Measurements from ENCODE around the gene DNAJB1. TPM values are rescaled to one million over a fixed set of nuclear protein-coding genes. Genes with fewer than 3 reads are reported as not detected.

DNAJB1 gene
- total and polyA plus RNA-seq, 2 of the 13 experiments (the other 11 are each of a cell fraction or from before 2014, with no cell fraction given), result 87.5 to 97.3 TPM

DNA sequence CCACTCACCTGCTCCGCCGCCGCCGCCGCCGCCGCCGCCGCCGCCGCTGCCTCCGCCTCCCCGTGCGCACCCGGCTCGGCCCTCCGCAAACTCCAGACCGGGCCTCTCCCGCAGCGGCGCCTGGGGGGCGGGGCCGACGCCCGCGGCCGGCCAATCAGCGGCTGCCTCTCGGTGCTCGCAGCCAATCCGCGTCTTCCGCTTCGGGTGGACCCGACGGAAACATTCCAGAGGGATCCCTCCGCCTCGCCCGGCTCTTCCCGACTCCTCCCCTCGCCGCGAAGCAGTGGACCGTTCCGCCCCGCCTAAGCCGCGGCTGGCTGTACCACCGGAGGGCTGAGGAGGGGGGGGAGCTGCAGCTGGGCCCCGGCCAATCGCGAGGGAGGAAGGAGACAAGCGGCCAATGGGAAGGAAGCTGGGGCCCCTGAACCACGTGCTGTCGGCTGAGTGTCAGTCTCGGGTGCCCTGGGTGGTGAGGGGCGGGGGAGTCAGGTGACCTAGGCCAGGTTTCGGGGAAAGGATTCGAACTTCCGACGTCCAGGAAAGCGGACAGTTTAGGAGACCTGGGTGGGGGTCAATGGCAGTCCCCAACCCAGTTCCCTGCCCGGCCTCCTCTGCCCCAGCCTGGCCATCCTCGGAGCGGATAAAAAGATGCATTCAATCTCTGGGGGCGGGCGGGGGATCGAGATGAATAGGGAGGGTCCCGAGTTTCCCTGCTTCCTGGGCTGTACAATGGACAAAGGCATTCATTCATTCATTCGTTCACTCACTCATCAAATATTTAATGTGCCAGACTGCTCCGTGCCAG, 22.0 kb downstream of the DNAJB1 start, which contains the start of gene GIPC1 (continued):
- peak; percentile 54; the same call in 1 of the 2 replicates for TF ChIP-seq ZNF350 (CRISPR knock-in tag; IDR thresholded peaks at IDR 0.05; ENCODE audit: borderline replicate concordance, low read depth)
- no peak for TF ChIP-seq ZBTB3 (CRISPR knock-in tag; IDR thresholded peaks at IDR 0.05; ENCODE audit: borderline replicate concordance, low read depth)
- peak; percentile 53 for TF ChIP-seq MEIS1 (CRISPR knock-in tag; IDR thresholded peaks at IDR 0.05; ENCODE audit: borderline replicate concordance)
- TF ChIP-seq, protein P1, sequence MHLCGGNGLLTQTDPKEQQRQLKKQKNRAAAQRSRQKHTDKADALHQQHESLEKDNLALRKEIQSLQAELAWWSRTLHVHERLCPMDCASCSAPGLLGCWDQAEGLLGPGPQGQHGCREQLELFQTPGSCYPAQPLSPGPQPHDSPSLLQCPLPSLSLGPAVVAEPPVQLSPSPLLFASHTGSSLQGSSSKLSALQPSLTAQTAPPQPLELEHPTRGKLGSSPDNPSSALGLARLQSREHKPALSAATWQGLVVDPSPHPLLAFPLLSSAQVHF (CRISPR knock-in tag; IDR thresholded peaks at IDR 0.05), result 0 out of 2 replicates have a peak, but pooled peaks have one; percentile 49
- TF ChIP-seq ZBTB1 (CRISPR knock-in tag; IDR thresholded peaks at IDR 0.05; ENCODE audit: borderline replicate concordance), result no peak
- TF ChIP-seq, protein P2, sequence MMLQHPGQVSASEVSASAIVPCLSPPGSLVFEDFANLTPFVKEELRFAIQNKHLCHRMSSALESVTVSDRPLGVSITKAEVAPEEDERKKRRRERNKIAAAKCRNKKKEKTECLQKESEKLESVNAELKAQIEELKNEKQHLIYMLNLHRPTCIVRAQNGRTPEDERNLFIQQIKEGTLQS (CRISPR knock-in tag; IDR thresholded peaks at IDR 0.05), result no peak
- TF ChIP-seq RBAK (CRISPR knock-in tag; IDR thresholded peaks at IDR 0.05), result no peak
- TF ChIP-seq ERF (CRISPR knock-in tag; IDR thresholded peaks at IDR 0.05), result peak; percentile 70
- no peak for TF ChIP-seq REXO4 (CRISPR knock-in tag; IDR thresholded peaks at IDR 0.05; ENCODE audit: borderline replicate concordance)
- peak; percentile 57 for TF ChIP-seq IKZF4 (CRISPR knock-in tag; IDR thresholded peaks at IDR 0.05; ENCODE audit: borderline replicate concordance, low read depth, not compliant biosample characterization)
- TF ChIP-seq PAF1 (CRISPR knock-in tag; IDR thresholded peaks at IDR 0.05), result no peak
- TF ChIP-seq POLR2G (IDR thresholded peaks at IDR 0.05; ENCODE audit: low read depth, low read length), result peak; percentile 56
- TF ChIP-seq, protein P3, sequence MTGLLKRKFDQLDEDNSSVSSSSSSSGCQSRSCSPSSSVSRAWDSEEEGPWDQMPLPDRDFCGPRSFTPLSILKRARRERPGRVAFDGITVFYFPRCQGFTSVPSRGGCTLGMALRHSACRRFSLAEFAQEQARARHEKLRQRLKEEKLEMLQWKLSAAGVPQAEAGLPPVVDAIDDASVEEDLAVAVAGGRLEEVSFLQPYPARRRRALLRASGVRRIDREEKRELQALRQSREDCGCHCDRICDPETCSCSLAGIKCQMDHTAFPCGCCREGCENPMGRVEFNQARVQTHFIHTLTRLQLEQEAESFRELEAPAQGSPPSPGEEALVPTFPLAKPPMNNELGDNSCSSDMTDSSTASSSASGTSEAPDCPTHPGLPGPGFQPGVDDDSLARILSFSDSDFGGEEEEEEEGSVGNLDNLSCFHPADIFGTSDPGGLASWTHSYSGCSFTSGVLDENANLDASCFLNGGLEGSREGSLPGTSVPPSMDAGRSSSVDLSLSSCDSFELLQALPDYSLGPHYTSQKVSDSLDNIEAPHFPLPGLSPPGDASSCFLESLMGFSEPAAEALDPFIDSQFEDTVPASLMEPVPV (CRISPR knock-in tag; IDR thresholded peaks at IDR 0.05), result no peak
- TF ChIP-seq RELA (CRISPR knock-in tag; IDR thresholded peaks at IDR 0.05), result no peak
- no peak for TF ChIP-seq DPF2 (CRISPR knock-in tag; IDR thresholded peaks at IDR 0.05; ENCODE audit: borderline replicate concordance, low read depth)
- TF ChIP-seq ZNF101 (CRISPR knock-in tag; IDR thresholded peaks at IDR 0.05; ENCODE audit: borderline replicate concordance, low read depth), result no peak
- 0 out of 2 replicates have a peak, but pooled peaks have one; percentile 30 for TF ChIP-seq ZNF124 (CRISPR knock-in tag; IDR thresholded peaks at IDR 0.05)
- TF ChIP-seq ZNF225 (CRISPR knock-in tag; IDR thresholded peaks at IDR 0.05), result peak; percentile 71; the same call in 1 of the 2 replicates
- TF ChIP-seq ASH2L (IDR thresholded peaks at IDR 0.05; ENCODE audit: insufficient read length, low read depth, low read length), result peak; percentile 4
- no peak for TF ChIP-seq HNRNPUL1 (IDR thresholded peaks at IDR 0.05; ENCODE audit: low read depth, low read length)
- TF ChIP-seq, protein P4, sequence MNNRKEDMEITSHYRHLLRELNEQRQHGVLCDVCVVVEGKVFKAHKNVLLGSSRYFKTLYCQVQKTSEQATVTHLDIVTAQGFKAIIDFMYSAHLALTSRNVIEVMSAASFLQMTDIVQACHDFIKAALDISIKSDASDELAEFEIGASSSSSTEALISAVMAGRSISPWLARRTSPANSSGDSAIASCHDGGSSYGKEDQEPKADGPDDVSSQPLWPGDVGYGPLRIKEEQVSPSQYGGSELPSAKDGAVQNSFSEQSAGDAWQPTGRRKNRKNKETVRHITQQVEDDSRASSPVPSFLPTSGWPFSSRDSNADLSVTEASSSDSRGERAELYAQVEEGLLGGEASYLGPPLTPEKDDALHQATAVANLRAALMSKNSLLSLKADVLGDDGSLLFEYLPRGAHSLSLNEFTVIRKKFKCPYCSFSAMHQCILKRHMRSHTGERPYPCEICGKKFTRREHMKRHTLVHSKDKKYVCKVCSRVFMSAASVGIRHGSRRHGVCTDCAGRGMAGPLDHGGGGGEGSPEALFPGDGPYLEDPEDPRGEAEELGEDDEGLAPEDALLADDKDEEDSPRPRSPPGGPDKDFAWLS (CRISPR knock-in tag; IDR thresholded peaks at IDR 0.05; ENCODE audit: borderline replicate concordance), result no peak
- TF ChIP-seq HDAC1 (CRISPR knock-in tag; IDR thresholded peaks at IDR 0.05), result peak; percentile 89
- TF ChIP-seq RARA (CRISPR knock-in tag; IDR thresholded peaks at IDR 0.05), result no peak
- no peak for TF ChIP-seq KAT2B (IDR thresholded peaks at IDR 0.05; ENCODE audit: borderline replicate concordance, low read depth, low read length)
- TF ChIP-seq PAX8 (CRISPR knock-in tag; IDR thresholded peaks at IDR 0.05; ENCODE audit: borderline replicate concordance), result no peak
- peak; percentile 61; the same call in 1 of the 2 replicates for TF ChIP-seq ETV6 (CRISPR knock-in tag; conservative IDR thresholded peaks at IDR 0.05)
